ENCODE data around the gene NAALADL2. TPM values are rescaled to one million over a fixed set of nuclear protein-coding genes. Genes with fewer than 3 reads are reported as not detected.

Gene NAALADL2
- total RNA-seq, 1 experiment from 2014 or later, result 1.6 TPM

DNA sequence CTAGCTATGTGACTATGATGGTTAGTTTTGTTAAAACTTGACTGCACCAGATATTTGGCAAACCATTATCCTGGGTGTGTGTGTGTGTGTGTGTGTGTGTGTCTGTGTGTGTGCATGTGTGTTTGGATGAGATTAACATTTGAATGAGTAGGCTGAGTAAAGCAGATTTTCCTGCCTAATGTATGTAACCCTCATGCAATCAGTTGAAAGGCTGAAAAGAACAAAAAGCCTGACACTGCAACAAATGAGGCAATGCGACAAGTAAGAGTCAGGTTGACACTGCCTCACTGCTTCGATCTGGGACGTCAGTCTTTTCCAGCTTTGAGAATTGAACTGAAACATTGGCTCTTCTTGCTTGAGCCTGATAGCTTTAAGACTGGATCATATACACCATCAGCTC lies 643.0 kb downstream of the NAALADL2 start:
- Mint-ChIP-seq H3K4me1 (peaks cover 7 to 9% of the 10 kb centered on the region in 2 experiments; a peak in 2 of 4 replicates), H3K4me3 (no peak overlapping the region), H3K36me3 (ENCODE audit: insufficient read depth in 1 of 3, low read depth in 3 of 3) (no peaks in the 10 kb centered on the region), H3K27ac (no peak overlapping the region), H3K9me3 (no peaks in the 10 kb centered on the region), H3K27me3 (ENCODE audit: low read depth) (no peaks in the 10 kb centered on the region)
- Histone ChIP-seq H2AFZ (ENCODE audit: low read length) (no peak overlapping the region), H3K27ac (ENCODE audit: insufficient read length, low read depth, low read length) (no peak overlapping the region), H4K8ac (replicated peaks; ENCODE audit: insufficient read length, low read depth, low read length) (no peak overlapping the region), H2AK5ac (ENCODE audit: insufficient read length, low read length) (no peak overlapping the region), H3K4ac (ENCODE audit: low read depth, low read length) (no peak overlapping the region), H3K4me2 (ENCODE audit: insufficient read depth, insufficient read length, low read length) (no peak overlapping the region), H3K4me1 (ENCODE audit: insufficient read depth, low read length) (no peaks in the 10 kb centered on the region; the same call in 1 of the 2 replicates), H3K56ac (ENCODE audit: insufficient read length, low read depth, low read length) (no peak overlapping the region), H2BK120ac (ENCODE audit: low read depth, low read length, poor library complexity, severe bottlenecking) (no peak overlapping the region), H4K5ac (ENCODE audit: insufficient read length, low read depth, low read length) (no peak overlapping the region), H3K9me3 (ENCODE audit: control insufficient read depth, low read depth, low read length) (no peaks in the 10 kb centered on the region), H3K14ac (ENCODE audit: insufficient read depth, low read length) (no peak overlapping the region), H3T11ph (ENCODE audit: low read length) (no peak overlapping the region), H2BK12ac (ENCODE audit: insufficient read length, low read depth, low read length) (no peak overlapping the region), H4K20me1 (ENCODE audit: control insufficient read depth, insufficient read depth, insufficient read length) (no peaks in the 10 kb centered on the region), H2BK20ac (ENCODE audit: low read depth, low read length, poor library complexity, severe bottlenecking) (no peak overlapping the region), H3K23ac (ENCODE audit: insufficient read length, low read depth, low read length) (no peak overlapping the region), H3K79me1 (ENCODE audit: insufficient read depth, low read depth, low read length, poor library complexity, severe bottlenecking) (no peaks in the 10 kb centered on the region), H3K27me3 (ENCODE audit: insufficient read depth, low read length) (no peaks in the 10 kb centered on the region), H4K91ac (ENCODE audit: insufficient read length, low read depth, low read length) (no peak overlapping the region), H3K9ac (ENCODE audit: extremely low read depth, insufficient read length, low read length) (no peak overlapping the region), H3K23me2 (ENCODE audit: insufficient read length, low read depth, low read length, poor library complexity, severe bottlenecking) (no peaks in the 10 kb centered on the region), H3K79me2 (ENCODE audit: insufficient read depth, low read length) (no peaks in the 10 kb centered on the region), H2BK15ac (ENCODE audit: low read depth, low read length) (no peak overlapping the region), H3K18ac (ENCODE audit: insufficient read length, low read depth, low read length) (no peak overlapping the region), H2BK5ac (ENCODE audit: insufficient read length, low read length) (no peak overlapping the region)
- no peak for DNase-seq
- no CpG with 5 or more reads among the region's 3 CpGs for WGBS (ENCODE audit: extremely low coverage, insufficient read length, low lambda C conversion rate)
- TF ChIP-seq, protein P1, sequence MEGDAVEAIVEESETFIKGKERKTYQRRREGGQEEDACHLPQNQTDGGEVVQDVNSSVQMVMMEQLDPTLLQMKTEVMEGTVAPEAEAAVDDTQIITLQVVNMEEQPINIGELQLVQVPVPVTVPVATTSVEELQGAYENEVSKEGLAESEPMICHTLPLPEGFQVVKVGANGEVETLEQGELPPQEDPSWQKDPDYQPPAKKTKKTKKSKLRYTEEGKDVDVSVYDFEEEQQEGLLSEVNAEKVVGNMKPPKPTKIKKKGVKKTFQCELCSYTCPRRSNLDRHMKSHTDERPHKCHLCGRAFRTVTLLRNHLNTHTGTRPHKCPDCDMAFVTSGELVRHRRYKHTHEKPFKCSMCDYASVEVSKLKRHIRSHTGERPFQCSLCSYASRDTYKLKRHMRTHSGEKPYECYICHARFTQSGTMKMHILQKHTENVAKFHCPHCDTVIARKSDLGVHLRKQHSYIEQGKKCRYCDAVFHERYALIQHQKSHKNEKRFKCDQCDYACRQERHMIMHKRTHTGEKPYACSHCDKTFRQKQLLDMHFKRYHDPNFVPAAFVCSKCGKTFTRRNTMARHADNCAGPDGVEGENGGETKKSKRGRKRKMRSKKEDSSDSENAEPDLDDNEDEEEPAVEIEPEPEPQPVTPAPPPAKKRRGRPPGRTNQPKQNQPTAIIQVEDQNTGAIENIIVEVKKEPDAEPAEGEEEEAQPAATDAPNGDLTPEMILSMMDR (conservative IDR thresholded peaks at IDR 0.05), result no peak

All from H9 (cell line).